ENCODE data around the gene INPP5D.

- no peak for TF ChIP-seq CTCF (IDR thresholded peaks at IDR 0.05)
- no peak for TF ChIP-seq POLR2A (IDR thresholded peaks at IDR 0.05)
These were observed 34.4 kb upstream of the INPP5D start for GRCh38 chr2:233025706-233026105.
